Measurements from ENCODE around the gene USP10.

USP10 gene

DNA sequence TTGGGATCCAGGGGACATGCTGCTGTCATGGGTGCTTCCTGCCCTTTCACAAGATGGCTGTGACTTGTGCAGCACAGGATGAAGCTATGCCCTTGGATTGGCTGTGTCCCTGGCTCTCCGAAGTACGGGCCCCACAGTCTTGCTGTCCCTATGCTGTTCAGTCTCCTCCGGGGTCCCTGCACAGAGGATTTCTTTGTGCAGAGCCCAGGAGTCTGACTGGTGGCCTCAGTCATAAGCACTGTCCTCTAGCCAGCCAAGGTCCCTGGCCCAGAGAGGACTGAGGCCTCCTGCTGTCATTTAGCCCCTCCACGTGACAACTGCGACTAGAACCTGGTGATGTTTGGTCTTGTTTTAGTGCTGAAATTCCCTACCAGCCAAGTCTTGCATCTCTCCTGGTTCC, 77.6 kb downstream of the USP10 start:
- no peak for DNase-seq

DNA sequence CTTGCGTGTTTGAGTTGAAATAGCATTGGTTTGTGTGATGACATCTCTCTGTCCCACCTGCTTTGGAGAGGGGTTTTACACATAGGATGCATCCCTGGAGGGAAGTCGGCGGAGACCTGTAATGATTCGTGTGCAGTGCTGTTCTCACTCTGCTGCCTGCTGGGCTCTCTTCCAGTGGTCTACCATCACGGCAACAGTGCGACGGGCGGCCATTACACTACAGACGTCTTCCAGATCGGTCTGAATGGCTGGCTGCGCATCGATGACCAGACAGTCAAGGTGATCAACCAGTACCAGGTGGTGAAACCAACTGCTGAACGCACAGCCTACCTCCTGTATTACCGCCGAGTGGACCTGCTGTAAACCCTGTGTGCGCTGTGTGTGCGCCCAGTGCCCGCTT, 78.9 kb downstream of the USP10 start:
- DNase-seq, result no peak

- DNase-seq, result no peak
Measured at GRCh38 chr16:84780063-84780462, 80.3 kb downstream of the USP10 start.

DNA sequence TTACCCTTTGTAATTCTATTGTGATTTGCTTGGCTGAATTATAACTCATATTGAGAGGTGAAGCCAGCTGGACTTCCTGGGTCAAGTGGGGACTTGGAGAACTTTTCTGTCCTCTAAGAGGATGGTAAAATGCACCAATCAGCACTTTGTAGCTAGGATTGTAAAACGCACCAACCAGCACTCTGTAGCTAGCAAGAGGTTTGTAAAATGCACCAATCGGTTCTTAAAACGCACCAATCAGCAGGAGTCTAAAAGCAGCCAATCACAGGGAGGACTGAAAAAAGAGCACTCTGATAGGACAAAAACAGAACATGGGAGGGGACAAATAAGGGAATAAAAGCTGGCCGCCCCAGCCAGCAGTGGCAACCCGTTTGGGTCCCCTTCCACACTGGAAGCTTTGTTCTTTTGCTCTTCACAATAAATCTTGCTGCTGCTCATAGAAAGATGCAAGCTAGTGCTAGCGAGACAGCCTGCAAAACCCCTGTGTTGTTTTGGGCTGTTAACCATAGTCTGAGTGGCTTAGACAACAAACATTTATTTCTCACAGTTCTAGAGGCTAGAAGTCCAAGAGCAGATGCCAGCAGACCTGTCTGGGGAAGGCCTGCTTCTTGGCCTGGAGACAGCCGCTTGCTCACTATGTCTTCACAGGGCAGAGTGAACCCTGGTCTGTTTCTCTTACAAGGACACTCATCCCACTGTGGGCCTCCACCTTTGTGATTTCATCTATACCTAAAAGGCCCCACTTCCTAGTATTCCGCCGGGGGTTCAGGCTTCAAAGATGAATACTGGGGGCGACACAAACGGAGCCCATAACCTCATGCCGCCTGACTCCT, 81.0 kb downstream of the USP10 start:
- DNase-seq, result no peak

GRCh38 chr16:84782846-84783245, 83.0 kb downstream of the USP10 start:
- DNase-seq, result no peak

GRCh38 chr16:84785843-84786581, 86.2 kb downstream of the USP10 start:
- no peak for DNase-seq

DNA sequence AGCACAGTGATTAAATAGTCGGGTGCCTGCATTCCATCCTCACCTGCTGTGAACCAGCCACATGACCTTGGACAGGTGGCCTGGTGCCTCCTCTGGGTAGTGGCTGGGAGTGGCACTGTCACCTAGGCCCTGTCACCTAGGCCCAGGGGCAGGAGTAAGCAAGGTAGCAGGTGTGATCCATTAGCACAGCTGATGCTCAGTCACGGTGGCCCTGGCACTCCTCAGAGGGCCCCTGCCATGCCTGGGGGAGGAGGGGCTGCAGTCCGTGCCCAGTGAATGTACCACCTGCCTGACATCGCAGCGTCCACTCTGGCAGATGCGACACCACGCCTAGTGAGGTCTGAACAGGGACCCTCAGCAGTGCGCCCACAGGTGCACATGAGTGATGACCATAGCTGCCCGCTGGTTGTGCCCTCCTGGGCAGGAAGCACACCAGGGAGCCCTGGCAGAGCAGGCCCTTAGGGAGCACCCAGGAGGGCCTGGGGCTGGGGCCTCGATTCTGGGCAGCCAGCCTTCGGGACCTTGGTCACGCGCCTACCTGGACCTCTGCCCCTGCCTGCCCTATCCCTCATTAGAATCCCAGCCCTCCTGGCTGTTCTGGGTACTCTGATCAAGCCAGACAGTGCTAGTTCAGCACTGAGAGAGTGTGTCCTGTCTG, 86.9 kb downstream of the USP10 start:
- DNase-seq, result no peak

- no peak for DNase-seq
Measured at GRCh38 chr16:84787263-84787622, 87.4 kb downstream of the USP10 start.

DNA sequence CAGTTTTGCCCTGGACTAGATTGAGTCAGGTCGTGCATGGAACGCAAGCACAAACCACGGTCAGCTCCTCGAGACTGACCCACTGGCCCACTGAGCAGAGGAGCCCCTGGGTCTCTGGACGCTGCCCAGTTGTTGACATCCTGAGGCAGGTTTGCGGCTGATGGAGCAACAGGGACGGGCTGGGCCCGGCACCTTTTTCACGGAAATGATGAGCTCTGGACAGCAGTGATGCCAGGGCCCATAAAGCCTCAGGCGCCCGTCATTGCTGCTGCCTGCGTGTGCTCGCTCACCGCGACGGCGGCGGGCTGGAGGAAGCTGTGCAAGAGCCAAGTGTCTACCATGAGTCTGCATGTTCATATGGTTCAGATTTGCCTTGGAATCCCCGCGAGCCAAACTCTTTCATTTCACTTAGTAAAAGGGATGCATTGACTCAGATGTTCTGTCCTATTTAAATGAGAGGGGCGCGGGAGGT, 89.2 kb downstream of the USP10 start:
- DNase-seq, result no peak

DNA sequence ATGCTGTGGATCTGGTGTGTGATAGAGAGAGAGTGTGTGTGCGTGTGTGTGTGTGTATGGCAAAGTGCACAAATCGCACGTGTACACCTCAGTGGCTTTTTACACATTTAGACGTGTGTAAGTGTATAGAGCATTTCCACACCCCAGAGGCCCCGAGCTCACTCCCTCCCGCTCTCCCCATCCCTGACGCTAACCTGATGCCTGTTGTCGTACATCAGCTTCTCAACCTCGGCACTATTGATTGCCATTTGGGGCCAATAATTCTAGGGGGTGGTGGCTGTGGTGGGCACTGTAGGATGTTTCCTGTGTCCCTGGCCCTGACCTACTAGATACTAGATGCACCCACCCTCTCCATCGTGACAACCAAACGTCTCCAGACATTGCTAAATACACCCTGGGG, 89.6 kb downstream of the USP10 start:
- no peak for DNase-seq

DNA sequence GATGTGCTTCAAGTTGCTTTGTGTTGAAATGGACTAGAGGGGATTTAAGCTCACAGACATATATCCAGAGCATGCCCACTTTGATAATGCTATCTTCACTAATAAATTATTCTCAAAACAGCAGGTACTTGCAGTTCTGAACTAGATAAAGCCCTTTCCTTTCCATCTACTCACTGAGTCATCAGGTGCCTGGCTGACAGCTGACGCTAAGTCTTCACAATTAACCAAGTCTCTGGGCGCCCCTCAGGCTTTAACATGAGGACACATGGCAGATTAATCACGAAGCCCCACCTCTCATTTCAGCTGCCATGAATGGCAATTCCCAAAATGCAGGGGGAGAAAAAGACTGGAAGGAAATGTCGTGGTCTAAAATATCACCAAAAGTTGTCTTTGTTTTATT, 90.5 kb downstream of the USP10 start:
- no peak for DNase-seq

DNA sequence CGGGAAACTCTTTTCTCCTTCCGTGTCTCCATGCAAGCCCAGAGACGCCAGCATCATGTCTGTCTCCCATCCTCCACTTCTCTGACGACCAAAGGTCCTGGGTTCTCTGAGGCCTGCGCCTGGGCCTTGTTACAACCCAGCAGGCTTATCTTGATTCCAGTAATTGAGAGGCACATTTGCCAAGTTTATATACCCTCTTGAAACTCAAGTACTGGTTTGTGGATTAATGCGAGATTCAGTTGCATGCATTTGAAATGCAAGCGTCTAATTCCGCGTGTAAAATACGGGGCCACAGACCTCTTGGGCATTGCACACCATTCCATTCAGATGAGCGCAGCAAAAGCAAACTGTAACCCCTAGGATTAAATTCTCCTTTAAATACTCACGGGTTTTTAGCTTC, 91.3 kb downstream of the USP10 start:
- no peak for DNase-seq

- no peak for DNase-seq
Measured at GRCh38 chr16:84791501-84791900, 91.7 kb downstream of the USP10 start.

- no peak for DNase-seq
Measured at GRCh38 chr16:84794186-84794585, 94.4 kb downstream of the USP10 start.

DNA sequence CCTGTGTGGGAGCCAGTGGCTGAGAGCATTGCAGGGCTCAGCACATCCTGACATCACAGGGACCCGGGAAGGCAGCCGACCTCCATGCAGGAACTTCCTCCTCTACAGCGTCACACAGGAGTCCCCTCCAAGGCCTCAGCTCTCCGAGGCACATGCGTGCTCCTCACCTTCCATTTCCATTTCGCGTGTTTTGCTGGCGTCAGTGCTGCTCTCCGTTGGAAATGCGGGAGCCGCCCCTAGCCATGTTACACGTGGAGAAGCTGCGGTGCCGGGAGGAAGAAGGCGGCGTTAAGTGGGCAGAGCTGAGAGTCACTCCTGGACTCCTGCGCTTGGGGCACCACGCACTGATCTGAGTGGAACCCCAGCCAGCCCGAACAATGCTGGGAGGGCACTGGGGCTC, 94.8 kb downstream of the USP10 start:
- DNase-seq, result no peak

DNA sequence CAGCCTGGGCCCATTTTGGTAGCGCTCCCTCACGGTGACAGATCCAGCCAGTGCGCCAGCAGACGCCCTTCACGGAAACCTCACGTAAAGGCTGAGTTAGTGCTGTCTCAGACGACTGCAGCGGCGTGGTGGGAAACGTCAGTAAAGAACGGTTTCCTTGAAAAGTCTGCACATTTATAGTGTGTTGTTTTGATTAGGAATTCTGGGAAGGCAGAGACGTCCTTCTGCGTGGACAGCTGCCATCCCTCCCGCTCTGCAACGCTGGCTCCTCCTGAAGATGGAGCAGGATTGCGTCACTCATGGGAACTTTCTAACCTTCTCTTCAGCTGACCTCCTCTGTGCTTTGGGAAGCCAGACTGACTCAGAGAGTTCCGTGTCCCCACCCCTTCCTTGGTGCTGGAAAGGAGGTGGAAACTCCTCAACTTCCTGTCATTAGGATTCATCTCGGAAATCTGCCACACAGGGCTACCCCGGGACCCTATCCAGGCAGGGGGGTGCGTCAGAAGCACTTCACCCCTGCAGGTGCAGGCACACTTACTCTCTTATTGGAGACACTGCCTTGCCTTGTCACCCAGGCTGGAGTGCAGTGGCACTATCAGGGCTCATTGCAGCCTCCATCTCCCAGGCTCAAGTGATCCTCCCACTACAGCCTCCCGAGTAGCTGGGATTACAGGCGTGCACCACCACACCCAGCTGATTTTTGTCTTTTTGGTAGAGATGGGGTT, 95.7 kb downstream of the USP10 start:
- no peak for DNase-seq

DNA sequence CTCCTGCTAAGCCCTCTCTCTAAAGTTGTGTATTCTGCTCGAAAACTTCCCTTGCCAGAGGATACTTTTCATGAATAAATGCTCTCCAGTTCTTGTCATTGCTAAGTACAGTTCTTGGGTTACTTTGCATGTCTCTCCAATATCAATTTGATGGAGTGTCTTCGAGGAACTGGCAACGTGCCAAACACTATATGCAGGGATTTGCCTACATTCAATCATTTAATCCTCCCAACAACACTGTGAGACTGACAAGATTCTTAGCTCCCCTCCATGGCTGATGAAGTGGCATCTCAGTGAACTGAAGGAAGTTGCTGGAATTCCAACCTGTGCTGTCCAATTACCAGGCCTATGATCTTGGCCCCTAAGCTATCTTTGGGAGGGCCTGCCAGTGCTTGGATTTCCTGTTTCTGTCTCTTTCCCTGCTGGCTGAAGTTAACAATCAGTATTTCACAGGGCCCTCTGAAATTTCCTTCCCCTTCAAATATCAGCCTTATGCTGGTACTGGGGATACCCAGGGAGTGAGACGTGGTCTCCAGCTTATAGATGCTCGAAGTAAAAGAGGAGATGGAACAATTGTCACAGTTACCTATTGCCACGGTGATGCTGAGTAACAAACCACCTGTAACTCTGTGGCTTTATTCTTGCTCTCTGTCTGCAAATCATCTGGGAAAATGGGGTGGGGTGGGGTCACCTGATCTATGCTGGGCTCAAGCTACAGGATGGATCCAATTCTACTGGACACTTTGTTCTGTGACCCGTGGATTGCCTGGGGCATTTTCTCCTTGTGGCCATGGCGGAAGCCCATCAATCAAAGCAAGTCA, 100.6 kb downstream of the USP10 start:
- DNase-seq, result no peak

- no peak for DNase-seq
Measured at GRCh38 chr16:84803146-84803545, 103.3 kb downstream of the USP10 start.

GRCh38 chr16:84804326-84804725, 104.5 kb downstream of the USP10 start:
- no peak for DNase-seq

- no peak for DNase-seq
Measured at GRCh38 chr16:84806256-84806889, 106.6 kb downstream of the USP10 start.

GRCh38 chr16:84806890-84807258, 107.1 kb downstream of the USP10 start:
- DNase-seq, result no peak

DNA sequence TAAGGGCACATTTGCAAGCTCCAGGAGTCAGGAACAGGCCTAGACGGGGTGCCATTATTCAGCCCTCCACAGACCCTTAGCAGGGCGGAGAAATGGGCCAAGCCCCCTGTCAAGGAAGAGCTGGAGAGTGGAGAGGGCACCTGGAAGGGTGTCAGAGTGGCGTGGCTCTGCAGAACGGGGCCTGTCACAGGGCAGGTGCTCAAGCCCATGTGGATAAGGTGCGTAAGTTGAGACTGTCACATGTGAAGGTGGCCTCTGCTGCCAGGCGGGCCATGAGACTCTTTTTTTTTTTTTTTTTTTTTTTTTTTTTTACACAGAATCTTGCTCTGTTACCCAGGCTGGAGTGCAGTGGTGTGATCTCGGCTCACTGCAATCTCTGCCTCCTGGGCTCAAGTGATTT, 108.0 kb downstream of the USP10 start:
- no peak for DNase-seq

Measured in central memory CD4-positive, alpha-beta T cell (primary cell).